ENCODE results near the gene AKNA. TPM values are rescaled to one million over a fixed set of nuclear protein-coding genes. Genes with fewer than 3 reads are reported as not detected.

Gene AKNA
- polyA plus RNA-seq, 1 donor from 2014 or later = 1.2 TPM

DNA sequence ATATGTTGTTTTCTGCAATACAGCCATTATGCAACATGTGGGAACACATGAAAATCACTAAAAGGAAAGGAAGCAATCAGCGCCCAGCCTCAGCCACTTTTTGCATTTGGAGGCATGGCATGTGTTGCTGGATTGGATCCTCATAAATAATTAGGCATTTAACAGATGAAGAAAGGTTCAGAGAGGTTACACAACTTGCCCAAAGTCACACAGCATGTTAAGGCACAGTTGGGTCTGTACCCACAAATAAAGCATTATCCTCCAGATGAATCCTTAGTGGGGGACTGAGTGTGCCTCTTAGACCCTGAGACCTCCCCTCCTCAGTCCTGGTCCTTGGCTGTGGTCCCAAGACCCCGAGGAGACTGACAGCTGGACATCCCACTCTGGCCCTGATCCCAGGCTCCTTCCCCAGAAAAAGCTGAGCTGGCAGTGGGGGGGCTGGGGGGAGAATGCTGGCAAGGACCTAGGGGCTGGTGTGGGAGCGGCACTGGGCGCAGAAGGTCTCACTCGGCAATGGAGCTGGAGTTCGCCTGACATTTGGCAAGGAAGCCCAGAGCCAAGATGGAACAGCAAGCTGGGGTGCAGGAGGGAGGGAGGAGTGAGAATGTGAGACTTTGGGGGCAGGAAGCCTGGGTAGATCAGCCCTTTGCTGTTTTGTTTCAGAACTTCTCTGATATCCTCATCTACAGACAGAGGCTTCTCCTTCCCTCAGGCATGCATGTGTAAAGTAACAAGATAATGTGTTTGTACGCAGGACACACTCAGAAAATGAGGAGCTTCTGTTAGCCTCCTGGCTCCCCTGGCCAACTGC is 6.9 kb upstream of the AKNA start:
- Histone ChIP-seq H3K27ac (ENCODE audit: low read length) (no peak overlapping the region), H3F3A (ENCODE audit: insufficient read depth, low read length, poor library complexity, severe bottlenecking) (no peaks in the 10 kb centered on the region), H3K4me2 (ENCODE audit: low read length) (no peak overlapping the region), H3K9ac (ENCODE audit: low read length) (no peak overlapping the region), H3K36me3 (ENCODE audit: insufficient read depth, low read length) (no peaks in the 10 kb centered on the region), H3K79me2 (replicated peaks; ENCODE audit: insufficient read depth, low read length) (no peaks in the 10 kb centered on the region), H3K27me3 (ENCODE audit: insufficient read depth, low read depth, low read length) (peaks cover 8% of the 10 kb centered on the region), H3K4me3 (ENCODE audit: low read length) (no peak overlapping the region), H4K20me1 (ENCODE audit: insufficient read depth) (no peaks in the 10 kb centered on the region), H2AFZ (ENCODE audit: low read depth, low read length) (no peak overlapping the region), H3K9me3 (ENCODE audit: low read length) (no peaks in the 10 kb centered on the region), H3K9me2 (ENCODE audit: insufficient read depth, low read length) (no peaks in the 10 kb centered on the region)
- TF ChIP-seq EP300 (conservative IDR thresholded peaks at IDR 0.05; ENCODE audit: poor library complexity, severe bottlenecking) (no peak), SMC3 (conservative IDR thresholded peaks at IDR 0.05; ENCODE audit: poor library complexity) (no peak), MXI1 (conservative IDR thresholded peaks at IDR 0.05; ENCODE audit: poor library complexity, severe bottlenecking) (no peak), RAD21 (conservative IDR thresholded peaks at IDR 0.05) (no peak), TAF1 (IDR thresholded peaks at IDR 0.05; ENCODE audit: low read depth) (no peak)
- TF ChIP-seq, protein P1, sequence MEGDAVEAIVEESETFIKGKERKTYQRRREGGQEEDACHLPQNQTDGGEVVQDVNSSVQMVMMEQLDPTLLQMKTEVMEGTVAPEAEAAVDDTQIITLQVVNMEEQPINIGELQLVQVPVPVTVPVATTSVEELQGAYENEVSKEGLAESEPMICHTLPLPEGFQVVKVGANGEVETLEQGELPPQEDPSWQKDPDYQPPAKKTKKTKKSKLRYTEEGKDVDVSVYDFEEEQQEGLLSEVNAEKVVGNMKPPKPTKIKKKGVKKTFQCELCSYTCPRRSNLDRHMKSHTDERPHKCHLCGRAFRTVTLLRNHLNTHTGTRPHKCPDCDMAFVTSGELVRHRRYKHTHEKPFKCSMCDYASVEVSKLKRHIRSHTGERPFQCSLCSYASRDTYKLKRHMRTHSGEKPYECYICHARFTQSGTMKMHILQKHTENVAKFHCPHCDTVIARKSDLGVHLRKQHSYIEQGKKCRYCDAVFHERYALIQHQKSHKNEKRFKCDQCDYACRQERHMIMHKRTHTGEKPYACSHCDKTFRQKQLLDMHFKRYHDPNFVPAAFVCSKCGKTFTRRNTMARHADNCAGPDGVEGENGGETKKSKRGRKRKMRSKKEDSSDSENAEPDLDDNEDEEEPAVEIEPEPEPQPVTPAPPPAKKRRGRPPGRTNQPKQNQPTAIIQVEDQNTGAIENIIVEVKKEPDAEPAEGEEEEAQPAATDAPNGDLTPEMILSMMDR (IDR thresholded peaks at IDR 0.05; ENCODE audit: poor library complexity, severe bottlenecking) = no peak

DNA sequence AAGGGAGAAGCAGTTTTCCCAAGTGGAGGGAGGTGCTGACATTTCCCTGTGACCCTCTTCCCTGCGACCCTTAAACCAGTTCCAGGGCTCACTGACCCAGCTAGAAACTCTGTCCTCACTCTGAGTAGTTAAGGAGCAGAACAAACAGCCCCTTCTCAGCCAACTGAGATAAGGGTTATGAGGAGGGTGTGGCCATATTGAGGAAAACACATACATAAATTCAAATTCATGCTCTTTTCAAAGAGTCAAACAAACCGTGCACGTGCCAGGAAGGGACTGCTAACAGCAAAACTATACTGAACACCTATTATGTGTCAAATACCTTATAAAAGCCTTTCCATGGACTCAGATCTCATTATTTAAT is 4.9 kb upstream of the AKNA start:
- Histone ChIP-seq H3F3A (ENCODE audit: insufficient read depth, low read length, poor library complexity, severe bottlenecking) (no peaks in the 10 kb centered on the region), H3K79me2 (replicated peaks; ENCODE audit: insufficient read depth, low read length) (no peaks in the 10 kb centered on the region), H3K36me3 (ENCODE audit: insufficient read depth, low read length) (no peaks in the 10 kb centered on the region), H3K4me3 (ENCODE audit: low read length) (no peak overlapping the region), H4K20me1 (ENCODE audit: insufficient read depth) (no peaks in the 10 kb centered on the region), H3K9ac (ENCODE audit: low read length) (no peak overlapping the region), H3K27me3 (ENCODE audit: insufficient read depth, low read depth, low read length) (peaks cover 4% of the 10 kb centered on the region), H3K4me2 (ENCODE audit: low read length) (no peak overlapping the region), H2AFZ (ENCODE audit: low read depth, low read length) (no peak overlapping the region), H3K27ac (ENCODE audit: low read length) (no peak overlapping the region), H3K9me3 (ENCODE audit: low read length) (no peaks in the 10 kb centered on the region), H3K9me2 (ENCODE audit: insufficient read depth, low read length) (no peaks in the 10 kb centered on the region)
- TF ChIP-seq SMC3 (conservative IDR thresholded peaks at IDR 0.05; ENCODE audit: poor library complexity) (no peak), EZH2 (IDR thresholded peaks at IDR 0.05; ENCODE audit: borderline replicate concordance, insufficient read depth, low read length, poor library complexity, severe bottlenecking) (no peak), TAF1 (IDR thresholded peaks at IDR 0.05; ENCODE audit: low read depth) (no peak), RAD21 (conservative IDR thresholded peaks at IDR 0.05) (no peak), POLR2AphosphoS5 (IDR thresholded peaks at IDR 0.05) (no peak), MXI1 (conservative IDR thresholded peaks at IDR 0.05; ENCODE audit: poor library complexity, severe bottlenecking) (no peak), EP300 (conservative IDR thresholded peaks at IDR 0.05; ENCODE audit: poor library complexity, severe bottlenecking) (no peak)
- TF ChIP-seq, protein P2, sequence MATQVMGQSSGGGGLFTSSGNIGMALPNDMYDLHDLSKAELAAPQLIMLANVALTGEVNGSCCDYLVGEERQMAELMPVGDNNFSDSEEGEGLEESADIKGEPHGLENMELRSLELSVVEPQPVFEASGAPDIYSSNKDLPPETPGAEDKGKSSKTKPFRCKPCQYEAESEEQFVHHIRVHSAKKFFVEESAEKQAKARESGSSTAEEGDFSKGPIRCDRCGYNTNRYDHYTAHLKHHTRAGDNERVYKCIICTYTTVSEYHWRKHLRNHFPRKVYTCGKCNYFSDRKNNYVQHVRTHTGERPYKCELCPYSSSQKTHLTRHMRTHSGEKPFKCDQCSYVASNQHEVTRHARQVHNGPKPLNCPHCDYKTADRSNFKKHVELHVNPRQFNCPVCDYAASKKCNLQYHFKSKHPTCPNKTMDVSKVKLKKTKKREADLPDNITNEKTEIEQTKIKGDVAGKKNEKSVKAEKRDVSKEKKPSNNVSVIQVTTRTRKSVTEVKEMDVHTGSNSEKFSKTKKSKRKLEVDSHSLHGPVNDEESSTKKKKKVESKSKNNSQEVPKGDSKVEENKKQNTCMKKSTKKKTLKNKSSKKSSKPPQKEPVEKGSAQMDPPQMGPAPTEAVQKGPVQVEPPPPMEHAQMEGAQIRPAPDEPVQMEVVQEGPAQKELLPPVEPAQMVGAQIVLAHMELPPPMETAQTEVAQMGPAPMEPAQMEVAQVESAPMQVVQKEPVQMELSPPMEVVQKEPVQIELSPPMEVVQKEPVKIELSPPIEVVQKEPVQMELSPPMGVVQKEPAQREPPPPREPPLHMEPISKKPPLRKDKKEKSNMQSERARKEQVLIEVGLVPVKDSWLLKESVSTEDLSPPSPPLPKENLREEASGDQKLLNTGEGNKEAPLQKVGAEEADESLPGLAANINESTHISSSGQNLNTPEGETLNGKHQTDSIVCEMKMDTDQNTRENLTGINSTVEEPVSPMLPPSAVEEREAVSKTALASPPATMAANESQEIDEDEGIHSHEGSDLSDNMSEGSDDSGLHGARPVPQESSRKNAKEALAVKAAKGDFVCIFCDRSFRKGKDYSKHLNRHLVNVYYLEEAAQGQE (IDR thresholded peaks at IDR 0.05; ENCODE audit: borderline replicate concordance) = no peak
- TF ChIP-seq, protein P1 (IDR thresholded peaks at IDR 0.05; ENCODE audit: poor library complexity, severe bottlenecking) = no peak
